HEK293 (cell line): ENCODE results near the gene RMC1.
A peak's percentile ranks its signal among the peaks of the same experiment; 100 is the strongest.

Experiments
- BCL11B ChIP-seq: fragments of 450-650 bp; formaldehyde crosslinking; IDR thresholded peaks from 2 replicates; pipeline ENCODE4 v1.5.1; 2016; ENCODE audit warnings: low read depth, missing biosample characterization, missing genetic modification characterization
- EGR2 ChIP-seq: fragments of 450-650 bp; formaldehyde crosslinking; IDR thresholded peaks from 2 replicates; pipeline ENCODE4 v1.5.1; 2016; ENCODE audit warnings: low read depth, missing biosample characterization, missing genetic modification characterization
- GLI2 ChIP-seq: fragments of 450-650 bp; formaldehyde crosslinking; IDR thresholded peaks from 2 replicates; pipeline ENCODE4; 2017; ENCODE audit warnings: missing biosample characterization, missing genetic modification characterization, low read depth, borderline replicate concordance
- GLIS1 ChIP-seq: fragments of 450-650 bp; formaldehyde crosslinking; IDR thresholded peaks from 2 replicates; pipeline ENCODE4 v1.5.1; 2016; ENCODE audit warnings: missing biosample characterization, missing genetic modification characterization
- GLIS2 ChIP-seq: fragments of 450-650 bp; formaldehyde crosslinking; IDR thresholded peaks from 2 replicates; pipeline ENCODE4 v1.5.1; 2016; ENCODE audit warnings: missing biosample characterization, missing genetic modification characterization
- HOXD13 ChIP-seq: sonication (generic); formaldehyde crosslinking; IDR thresholded peaks from 2 replicates; pipeline ENCODE4 v1.8.0; 2022; ENCODE audit warnings: missing genetic modification reagents, borderline replicate concordance
- IKZF3 ChIP-seq: fragments of 450-650 bp; IDR thresholded peaks from 2 replicates; pipeline ENCODE4 v1.5.0; 2018; ENCODE audit warnings: missing biosample characterization, mild to moderate bottlenecking, missing genetic modification characterization, moderate library complexity
- KLF8 ChIP-seq: fragments of 450-650 bp; formaldehyde crosslinking; IDR thresholded peaks from 2 replicates; pipeline ENCODE4 v1.5.1; 2016; ENCODE audit warnings: missing biosample characterization, missing genetic modification characterization
- MEIS1 ChIP-seq: sonication (generic); formaldehyde crosslinking; IDR thresholded peaks from 2 replicates; pipeline ENCODE4 v1.8.1; 2022; ENCODE audit warnings: missing genetic modification reagents, mild to moderate bottlenecking, borderline replicate concordance
- PRDM4 ChIP-seq: fragments of 450-650 bp; formaldehyde crosslinking; IDR thresholded peaks from 2 replicates; pipeline ENCODE4 v1.5.1; 2017; ENCODE audit warnings: missing biosample characterization, missing genetic modification characterization
- REPIN1 ChIP-seq: fragments of 450-650 bp; formaldehyde crosslinking; IDR thresholded peaks from 2 replicates; pipeline ENCODE4 v1.5.1; 2017; ENCODE audit warnings: missing biosample characterization, missing genetic modification characterization, low read depth
- YY1 ChIP-seq: fragments of 450-650 bp; formaldehyde crosslinking; IDR thresholded peaks from 2 replicates; pipeline ENCODE4 v1.5.1; 2018; ENCODE audit warnings: missing biosample characterization, missing genetic modification characterization
- ZBTB1 ChIP-seq: fragments of 450-650 bp; formaldehyde crosslinking; IDR thresholded peaks from 2 replicates; pipeline ENCODE4 v1.5.1; 2016; ENCODE audit warnings: missing biosample characterization, missing genetic modification characterization
- ZBTB11 ChIP-seq: fragments of 450-650 bp; formaldehyde crosslinking; conservative IDR thresholded peaks from 2 replicates; pipeline ENCODE4 v1.5.1; 2016; ENCODE audit warnings: low read depth, missing biosample characterization, missing genetic modification characterization
- ZBTB21 ChIP-seq: fragments of 450-650 bp; formaldehyde crosslinking; IDR thresholded peaks from 2 replicates; pipeline ENCODE4 v1.5.1; 2017; ENCODE audit warnings: missing biosample characterization, missing genetic modification characterization
- ZFP3 ChIP-seq: fragments of 450-650 bp; formaldehyde crosslinking; IDR thresholded peaks from 2 replicates; pipeline ENCODE4 v1.5.1; 2016; ENCODE audit warnings: low read depth, missing biosample characterization, missing genetic modification characterization
- ZIC2 ChIP-seq: fragments of 450-650 bp; formaldehyde crosslinking; IDR thresholded peaks from 2 replicates; pipeline ENCODE4 v1.5.1; 2016; ENCODE audit warnings: missing biosample characterization, missing genetic modification characterization
- ZNF112 ChIP-seq: fragments of 450-650 bp; formaldehyde crosslinking; IDR thresholded peaks from 2 replicates; pipeline ENCODE4 v1.5.0; 2017; ENCODE audit warnings: missing biosample characterization, missing genetic modification characterization
- ZNF157 ChIP-seq: fragments of 450-650 bp; formaldehyde crosslinking; IDR thresholded peaks from 2 replicates; pipeline ENCODE4 v1.5.1; 2016; ENCODE audit warnings: missing biosample characterization, missing genetic modification characterization
- ZNF19 ChIP-seq: fragments of 450-650 bp; formaldehyde crosslinking; IDR thresholded peaks from 2 replicates; pipeline ENCODE4; 2016; ENCODE audit warnings: missing biosample characterization, missing genetic modification characterization, low read depth
- ZNF248 ChIP-seq: fragments of 450-650 bp; formaldehyde crosslinking; IDR thresholded peaks from 2 replicates; pipeline ENCODE4 v1.5.1; 2017; ENCODE audit warnings: missing biosample characterization, missing genetic modification characterization
- ZNF280D ChIP-seq: fragments of 450-650 bp; formaldehyde crosslinking; IDR thresholded peaks from 2 replicates; pipeline ENCODE4 v1.5.1; 2016; ENCODE audit warnings: missing biosample characterization, missing genetic modification characterization
- ZNF391 ChIP-seq: fragments of 450-650 bp; formaldehyde crosslinking; IDR thresholded peaks from 2 replicates; pipeline ENCODE4 v1.5.1; 2016; ENCODE audit warnings: low read depth, missing biosample characterization, missing genetic modification characterization, borderline replicate concordance
- ZNF394 ChIP-seq: fragments of 450-650 bp; formaldehyde crosslinking; IDR thresholded peaks from 2 replicates; pipeline ENCODE4 v1.5.1; 2016; ENCODE audit warnings: missing biosample characterization, missing genetic modification characterization, mild to moderate bottlenecking, moderate library complexity, borderline replicate concordance
- ZNF473 ChIP-seq: fragments of 450-650 bp; formaldehyde crosslinking; IDR thresholded peaks from 2 replicates; pipeline ENCODE4 v1.5.1; 2017; ENCODE audit warnings: missing biosample characterization, missing genetic modification characterization
- ZNF501 ChIP-seq: fragments of 450-650 bp; formaldehyde crosslinking; IDR thresholded peaks from 2 replicates; pipeline ENCODE4 v1.5.1; 2016; ENCODE audit warnings: missing biosample characterization, missing genetic modification characterization
- ZNF529 ChIP-seq: fragments of 450-650 bp; formaldehyde crosslinking; IDR thresholded peaks from 2 replicates; pipeline ENCODE4 v1.5.1; 2017; ENCODE audit warnings: missing genetic modification characterization, missing biosample characterization; ENCODE audit not compliant: insufficient replicate concordance
- ZNF558 ChIP-seq: fragments of 450-650 bp; formaldehyde crosslinking; IDR thresholded peaks from 2 replicates; pipeline ENCODE4 v1.5.1; 2016; ENCODE audit warnings: missing biosample characterization, missing genetic modification characterization
- ZNF561 ChIP-seq: fragments of 450-650 bp; IDR thresholded peaks from 2 replicates; pipeline ENCODE4 v1.5.1; 2018; ENCODE audit warnings: missing biosample characterization, missing genetic modification characterization, borderline replicate concordance
- ZNF610 ChIP-seq: fragments of 450-650 bp; formaldehyde crosslinking; IDR thresholded peaks from 2 replicates; pipeline ENCODE4 v1.5.1; 2016; ENCODE audit warnings: missing biosample characterization, missing genetic modification characterization, borderline replicate concordance
- ZNF677 ChIP-seq: fragments of 450-650 bp; IDR thresholded peaks from 2 replicates; pipeline ENCODE4 v1.5.0; 2018; ENCODE audit warnings: missing biosample characterization, mild to moderate bottlenecking, missing genetic modification characterization, moderate library complexity
- ZNF76 ChIP-seq: fragments of 450-650 bp; formaldehyde crosslinking; IDR thresholded peaks from 2 replicates; pipeline ENCODE4; 2016; ENCODE audit warnings: low read depth, missing biosample characterization, missing genetic modification characterization, borderline replicate concordance
- ZNF843 ChIP-seq: fragments of 450-650 bp; formaldehyde crosslinking; IDR thresholded peaks from 2 replicates; pipeline ENCODE4 v1.5.1; 2016; ENCODE audit warnings: missing biosample characterization, missing genetic modification characterization

RMC1 gene

DNA sequence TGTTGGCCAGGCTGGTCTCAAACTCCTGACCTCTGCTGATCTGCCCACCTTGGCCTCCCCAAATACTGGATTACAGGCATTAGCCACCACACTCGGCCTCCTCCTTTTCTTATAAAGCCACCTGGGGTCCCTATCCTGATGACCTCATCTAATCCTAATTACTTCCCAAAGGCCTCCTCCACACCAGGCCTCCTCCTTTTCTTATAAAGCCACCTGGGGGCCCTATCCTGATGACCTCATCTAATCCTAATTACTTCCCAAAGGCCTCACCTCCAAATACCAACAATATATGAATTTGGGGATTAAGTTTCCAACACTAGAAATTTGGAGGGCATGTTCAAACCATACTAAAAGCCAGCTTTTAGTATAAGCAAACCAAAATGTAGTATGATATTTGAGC lies 9.7 kb upstream of the RMC1 start (continued):
- TF ChIP-seq ZBTB11 (tag by site-specific recombination) (no peak), ZNF677 (tag by site-specific recombination) (no peak), ZNF529 (tag by site-specific recombination) (no peak), BCL11B (tag by site-specific recombination) (no peak), ZIC2 (tag by site-specific recombination) (peak; percentile 74), ZNF610 (tag by site-specific recombination) (no peak), ZNF843 (tag by site-specific recombination) (no peak), ZNF112 (tag by site-specific recombination) (no peak), GLIS1 (tag by site-specific recombination) (peak; percentile 91), ZNF473 (tag by site-specific recombination) (no peak), KLF8 (tag by site-specific recombination) (no peak), ZNF501 (tag by site-specific recombination) (no peak), GLI2 (tag by site-specific recombination) (no peak), REPIN1 (no peak), ZNF157 (tag by site-specific recombination) (no peak), ZBTB1 (tag by site-specific recombination) (no peak), IKZF3 (tag by site-specific recombination) (0 out of 2 replicates have a peak, but pooled peaks have one; percentile 22), ZNF280D (tag by site-specific recombination) (no peak), HOXD13 (CRISPR knock-in tag) (no peak), EGR2 (tag by site-specific recombination) (no peak; the same call in 1 of the 2 replicates), ZNF248 (tag by site-specific recombination) (no peak), MEIS1 (CRISPR knock-in tag) (no peak), ZFP3 (tag by site-specific recombination) (no peak), ZNF76 (no peak), GLIS2 (no peak), ZNF391 (tag by site-specific recombination) (no peak), ZNF19 (tag by site-specific recombination) (no peak), ZBTB21 (tag by site-specific recombination) (no peak), YY1 (tag by site-specific recombination) (no peak), ZNF561 (no peak), PRDM4 (no peak), ZNF558 (tag by site-specific recombination) (no peak), ZNF394 (tag by site-specific recombination) (no peak)
